Liver (tissue), 2 donors: Measurements from ENCODE around the gene CYP24A1.

Experiments used
- TF ChIP-seq, protein P1 (sequence below): fragments of 150-350 bp; IDR thresholded peaks from 2 replicates; pipeline ENCODE4 v1.5.1; 2017; ENCODE audit warnings: improper control_type of control experiment, low read depth, low read length; ENCODE audit not compliant: missing input control
- TF ChIP-seq, protein P2 (sequence below): IDR thresholded peaks from 2 replicates; pipeline ENCODE4 v1.6.1; 2016; ENCODE audit warnings: antibody characterized with exemption
- donor health status: healthy.

DNA sequence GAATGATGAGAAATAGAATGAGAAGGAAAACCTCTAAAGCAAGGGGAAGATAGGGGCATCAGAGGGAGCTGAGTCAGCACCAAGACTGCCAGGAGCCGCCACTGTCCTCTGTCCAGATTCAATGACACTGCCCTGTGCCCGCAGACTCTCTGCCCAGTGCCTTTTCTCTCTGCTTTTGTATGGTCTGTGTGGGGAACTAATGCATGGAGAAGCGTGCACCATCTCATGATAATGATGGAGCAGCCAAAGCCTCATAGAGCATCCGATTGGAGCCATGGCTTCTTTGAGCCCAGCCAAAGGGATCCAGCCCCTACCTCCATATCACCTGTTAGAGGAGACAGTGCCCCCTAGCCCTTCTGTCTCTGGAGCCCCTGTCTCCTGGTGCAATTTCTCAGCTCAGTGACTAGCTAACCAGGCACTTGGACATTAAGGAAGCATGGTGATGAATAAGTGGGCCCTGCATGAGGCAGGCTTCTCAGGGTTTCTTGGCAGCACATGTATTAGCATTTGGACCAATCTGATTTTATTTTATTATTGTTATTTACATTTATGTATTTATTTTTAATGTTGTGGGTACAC is 27.6 kb upstream of the CYP24A1 start:
- TF ChIP-seq, protein P1, sequence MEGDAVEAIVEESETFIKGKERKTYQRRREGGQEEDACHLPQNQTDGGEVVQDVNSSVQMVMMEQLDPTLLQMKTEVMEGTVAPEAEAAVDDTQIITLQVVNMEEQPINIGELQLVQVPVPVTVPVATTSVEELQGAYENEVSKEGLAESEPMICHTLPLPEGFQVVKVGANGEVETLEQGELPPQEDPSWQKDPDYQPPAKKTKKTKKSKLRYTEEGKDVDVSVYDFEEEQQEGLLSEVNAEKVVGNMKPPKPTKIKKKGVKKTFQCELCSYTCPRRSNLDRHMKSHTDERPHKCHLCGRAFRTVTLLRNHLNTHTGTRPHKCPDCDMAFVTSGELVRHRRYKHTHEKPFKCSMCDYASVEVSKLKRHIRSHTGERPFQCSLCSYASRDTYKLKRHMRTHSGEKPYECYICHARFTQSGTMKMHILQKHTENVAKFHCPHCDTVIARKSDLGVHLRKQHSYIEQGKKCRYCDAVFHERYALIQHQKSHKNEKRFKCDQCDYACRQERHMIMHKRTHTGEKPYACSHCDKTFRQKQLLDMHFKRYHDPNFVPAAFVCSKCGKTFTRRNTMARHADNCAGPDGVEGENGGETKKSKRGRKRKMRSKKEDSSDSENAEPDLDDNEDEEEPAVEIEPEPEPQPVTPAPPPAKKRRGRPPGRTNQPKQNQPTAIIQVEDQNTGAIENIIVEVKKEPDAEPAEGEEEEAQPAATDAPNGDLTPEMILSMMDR: no peak
- TF ChIP-seq, protein P2, sequence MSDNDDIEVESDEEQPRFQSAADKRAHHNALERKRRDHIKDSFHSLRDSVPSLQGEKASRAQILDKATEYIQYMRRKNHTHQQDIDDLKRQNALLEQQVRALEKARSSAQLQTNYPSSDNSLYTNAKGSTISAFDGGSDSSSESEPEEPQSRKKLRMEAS: no peak
